Suprapubic skin (tissue), 4 donors: ENCODE measurements around the gene CTXN2.

ENCODE experiments used
- POLR2A ChIP-seq, 2 donors: fragments of 450-650 bp; IDR thresholded peaks; one replicate each; pipeline ENCODE4 v1.6.1; 2017; ENCODE audit warnings: antibody characterized with exemption in 2 of 2, mild to moderate bottlenecking in 2 of 2, moderate library complexity in 2 of 2
- POLR2AphosphoS5 ChIP-seq, 3 donors: sonication (generic); formaldehyde crosslinking; IDR thresholded peaks; one replicate each; pipeline ENCODE4 v1.6.1; 2017; ENCODE audit warnings: antibody characterized with exemption in 3 of 3
- TF ChIP-seq, protein P1 (sequence below), 2 donors: fragments of 200-600 bp in 1 of 2; fragments of 450-650 bp in 1 of 2; sonication (generic) in 1 of 2; IDR thresholded peaks; one replicate each; pipeline ENCODE4 v1.5.1; 2016 to 2019; ENCODE audit warnings: antibody characterized with exemption in 2 of 2, mild to moderate bottlenecking in 1 of 2, moderate library complexity in 1 of 2

DNA sequence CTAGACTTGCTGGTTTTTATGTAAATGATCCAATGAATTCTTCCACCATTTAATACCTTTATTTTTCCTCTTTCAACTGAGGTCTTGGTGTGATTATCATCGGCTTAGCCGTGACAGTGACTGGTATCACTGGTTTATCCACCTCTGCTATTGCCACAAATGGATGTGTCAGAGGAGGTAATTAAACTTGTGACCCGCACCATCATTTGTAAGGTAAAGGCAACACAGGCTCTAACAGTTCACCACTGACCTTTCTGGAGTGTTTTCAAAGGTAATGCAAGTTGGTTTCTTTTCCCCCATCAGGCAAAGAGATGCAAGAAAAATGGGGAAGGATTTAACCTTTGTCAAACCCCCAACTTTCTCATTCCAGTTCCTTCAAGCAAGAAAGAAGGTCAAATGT lies 34.3 kb downstream of the CTXN2 start:
- TF ChIP-seq, protein P1, sequence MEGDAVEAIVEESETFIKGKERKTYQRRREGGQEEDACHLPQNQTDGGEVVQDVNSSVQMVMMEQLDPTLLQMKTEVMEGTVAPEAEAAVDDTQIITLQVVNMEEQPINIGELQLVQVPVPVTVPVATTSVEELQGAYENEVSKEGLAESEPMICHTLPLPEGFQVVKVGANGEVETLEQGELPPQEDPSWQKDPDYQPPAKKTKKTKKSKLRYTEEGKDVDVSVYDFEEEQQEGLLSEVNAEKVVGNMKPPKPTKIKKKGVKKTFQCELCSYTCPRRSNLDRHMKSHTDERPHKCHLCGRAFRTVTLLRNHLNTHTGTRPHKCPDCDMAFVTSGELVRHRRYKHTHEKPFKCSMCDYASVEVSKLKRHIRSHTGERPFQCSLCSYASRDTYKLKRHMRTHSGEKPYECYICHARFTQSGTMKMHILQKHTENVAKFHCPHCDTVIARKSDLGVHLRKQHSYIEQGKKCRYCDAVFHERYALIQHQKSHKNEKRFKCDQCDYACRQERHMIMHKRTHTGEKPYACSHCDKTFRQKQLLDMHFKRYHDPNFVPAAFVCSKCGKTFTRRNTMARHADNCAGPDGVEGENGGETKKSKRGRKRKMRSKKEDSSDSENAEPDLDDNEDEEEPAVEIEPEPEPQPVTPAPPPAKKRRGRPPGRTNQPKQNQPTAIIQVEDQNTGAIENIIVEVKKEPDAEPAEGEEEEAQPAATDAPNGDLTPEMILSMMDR (IDR thresholded peaks at IDR 0.05), result no peak
- TF ChIP-seq POLR2A (IDR thresholded peaks at IDR 0.05), result no peak
- TF ChIP-seq POLR2AphosphoS5 (IDR thresholded peaks at IDR 0.05), result no peak
